ENCODE data around the gene PCK2.

Gene PCK2

GRCh38 chr14:24053548-24054323 lies 40.4 kb upstream of the PCK2 start:
- no peak overlapping the region for H3K4me3 ChIP-seq (ENCODE audit: low read depth, low read length)
- no peak for TF ChIP-seq CTCF (IDR thresholded peaks at IDR 0.05; ENCODE audit: control insufficient read depth, extremely low read depth, insufficient read depth)
- DNase-seq (ENCODE audit: low read depth) = no peak

- no peak overlapping the region for H3K4me3 ChIP-seq (ENCODE audit: low read depth, low read length)
- TF ChIP-seq CTCF (IDR thresholded peaks at IDR 0.05; ENCODE audit: control insufficient read depth, extremely low read depth, insufficient read depth) = no peak
- no peak for DNase-seq (ENCODE audit: low read depth)
These were observed 39.8 kb upstream of the PCK2 start for GRCh38 chr14:24054324-24054641.

- no peak for TF ChIP-seq CTCF (IDR thresholded peaks at IDR 0.05; ENCODE audit: control insufficient read depth, extremely low read depth, insufficient read depth)
- DNase-seq (ENCODE audit: low read depth) = no peak
- no peak overlapping the region for H3K4me3 ChIP-seq (ENCODE audit: low read depth, low read length)
These were observed 39.5 kb upstream of the PCK2 start for GRCh38 chr14:24054646-24055045.

GRCh38 chr14:24055971-24056799 lies 37.9 kb upstream of the PCK2 start:
- DNase-seq (ENCODE audit: low read depth) = no peak
- no peak overlapping the region for H3K4me3 ChIP-seq (ENCODE audit: low read depth, low read length)
- TF ChIP-seq CTCF (IDR thresholded peaks at IDR 0.05; ENCODE audit: control insufficient read depth, extremely low read depth, insufficient read depth) = no peak

GRCh38 chr14:24056800-24057184 lies 37.3 kb upstream of the PCK2 start:
- TF ChIP-seq CTCF (IDR thresholded peaks at IDR 0.05; ENCODE audit: control insufficient read depth, extremely low read depth, insufficient read depth) = no peak
- no peak overlapping the region for H3K4me3 ChIP-seq (ENCODE audit: low read depth, low read length)
- no peak for DNase-seq (ENCODE audit: low read depth)

- TF ChIP-seq CTCF (IDR thresholded peaks at IDR 0.05; ENCODE audit: control insufficient read depth, extremely low read depth, insufficient read depth) = no peak
- H3K4me3 ChIP-seq (ENCODE audit: low read depth, low read length) = no peak overlapping the region
- DNase-seq (ENCODE audit: low read depth) = no peak
These were observed 36.8 kb upstream of the PCK2 start for GRCh38 chr14:24057271-24057670.
